ENCODE data around the gene JPH3.

Gene JPH3

DNA sequence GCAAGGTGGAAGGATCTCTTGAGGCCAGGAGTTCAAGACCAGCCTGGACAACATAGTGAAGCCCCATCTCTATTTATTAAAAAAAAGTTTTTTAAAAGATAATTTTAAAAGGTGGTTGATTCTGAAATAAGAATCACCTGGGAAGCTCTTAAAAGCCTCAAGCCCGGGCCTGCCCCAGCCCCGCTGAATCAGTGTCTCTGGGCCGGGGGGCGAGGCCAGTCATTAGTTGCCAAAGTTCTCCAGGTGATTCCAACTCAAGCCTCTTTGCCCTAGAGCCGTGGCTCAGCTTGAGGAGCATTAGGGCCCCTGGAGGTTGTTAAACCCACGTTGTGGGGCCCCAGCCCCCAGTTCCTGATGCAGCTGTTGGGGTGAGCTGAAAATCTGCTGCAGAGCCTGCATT lies 24.6 kb downstream of the JPH3 start:
- no peak for DNase-seq (ENCODE audit: low read depth in 2 of 2)

DNA sequence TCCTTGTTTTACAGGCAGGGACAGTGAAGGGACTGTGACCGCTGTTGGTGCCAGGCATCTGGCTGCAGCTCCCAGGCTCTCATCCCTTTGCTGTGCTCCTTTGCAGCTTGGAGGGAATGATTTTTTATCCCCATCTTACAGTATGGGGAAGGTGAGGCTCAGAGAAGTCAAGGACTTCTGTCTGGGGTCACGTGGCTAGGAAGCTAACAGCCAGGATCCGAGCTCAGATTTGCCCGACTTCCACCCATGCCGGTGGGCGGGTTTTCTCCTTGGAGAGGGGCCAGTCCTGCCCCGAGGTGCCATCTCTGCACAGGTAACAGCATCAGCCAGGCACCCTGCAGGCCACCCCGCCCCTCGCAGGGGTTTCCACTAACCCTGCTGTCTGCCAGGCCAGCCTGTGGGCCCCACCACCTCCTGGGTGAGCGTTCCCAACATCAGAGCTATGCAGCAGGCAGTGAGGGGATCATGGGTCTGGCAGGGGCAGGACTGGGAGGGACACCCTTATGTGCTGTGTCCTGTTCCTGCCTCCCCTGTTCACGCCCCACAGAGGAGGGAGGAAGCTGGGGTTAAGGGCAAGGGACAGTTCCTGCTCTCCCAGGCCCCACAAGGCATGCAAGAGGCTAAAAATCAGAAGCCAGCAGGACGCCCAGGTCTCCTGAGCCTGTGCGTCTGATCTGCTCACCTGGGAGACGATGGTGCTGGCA lies 25.4 kb downstream of the JPH3 start:
- DNase-seq (ENCODE audit: low read depth in 2 of 2) = no peak

DNA sequence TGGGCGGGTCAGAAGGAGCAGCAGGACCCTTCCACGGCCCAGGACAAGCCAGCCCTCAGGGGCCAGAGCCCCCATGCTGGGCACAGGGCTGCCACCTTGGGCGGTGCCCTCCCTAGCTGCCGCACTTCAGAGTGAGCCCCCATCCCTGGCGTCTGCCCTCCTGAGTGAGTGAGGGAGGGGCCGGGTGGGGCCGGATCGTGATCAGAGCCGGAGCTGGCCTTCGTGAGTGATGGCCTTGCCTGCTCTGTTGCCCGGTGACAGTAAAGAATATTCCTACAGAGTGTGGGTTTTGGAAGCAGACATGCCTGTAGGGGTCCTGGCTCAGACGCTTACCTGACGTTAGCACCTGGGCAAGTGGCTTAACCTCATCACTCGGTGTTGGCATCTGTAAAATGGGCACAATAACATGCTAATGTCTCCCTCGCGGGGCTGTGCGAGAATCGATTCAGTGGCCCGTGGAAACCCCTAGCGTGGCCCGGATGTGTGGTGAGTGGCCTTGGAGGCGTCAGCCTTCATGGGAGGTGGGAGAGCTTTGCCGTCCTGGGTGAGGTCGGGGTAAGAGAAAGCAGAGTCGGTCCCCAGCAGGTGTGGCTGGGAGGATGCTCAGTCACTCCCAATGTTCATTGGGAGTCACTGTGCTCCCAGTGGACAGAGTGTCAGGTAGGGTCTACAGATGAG lies 26.1 kb downstream of the JPH3 start:
- no peak for DNase-seq (ENCODE audit: low read depth in 2 of 2)

DNA sequence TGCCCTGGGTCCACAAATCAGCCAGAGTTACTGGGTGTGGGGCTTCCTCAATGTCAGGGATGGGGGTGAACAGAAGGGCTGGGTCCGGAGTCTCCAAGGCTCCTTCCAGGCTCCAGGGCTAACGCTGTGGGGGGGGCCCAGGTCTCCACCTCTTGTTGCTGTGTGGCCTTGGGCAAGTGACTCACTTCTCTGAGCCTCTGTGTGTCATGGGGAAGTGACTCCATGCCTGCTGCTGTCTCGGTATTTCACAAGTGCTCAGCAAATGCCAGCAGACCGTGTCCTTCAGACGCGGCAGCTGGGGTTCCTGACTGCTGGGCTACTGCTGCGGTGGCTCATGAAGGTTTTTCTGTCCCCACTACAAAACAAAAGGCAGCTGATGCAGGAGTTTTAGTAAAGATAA lies 26.6 kb downstream of the JPH3 start:
- DNase-seq (ENCODE audit: low read depth in 2 of 2) = no peak

DNA sequence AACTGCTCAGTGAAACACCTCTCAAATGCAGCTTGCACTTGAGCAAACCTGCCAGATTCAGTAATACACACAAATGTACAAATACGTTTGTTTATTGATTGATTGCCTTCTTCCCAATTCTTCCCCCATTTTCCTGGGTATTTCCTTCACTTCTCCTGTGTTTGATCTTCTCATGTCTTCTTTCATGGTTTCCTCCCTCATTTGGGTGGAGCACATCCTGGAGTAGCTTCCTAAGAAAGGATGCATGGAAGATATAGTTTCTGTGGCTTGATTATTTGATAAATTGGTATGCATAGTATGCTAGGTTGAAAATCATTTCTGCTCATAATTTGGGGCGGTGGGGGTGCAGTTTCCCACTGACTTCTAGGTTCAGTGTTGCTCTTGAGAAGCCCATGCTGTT lies 28.8 kb downstream of the JPH3 start:
- DNase-seq (ENCODE audit: low read depth in 2 of 2) = no peak

DNA sequence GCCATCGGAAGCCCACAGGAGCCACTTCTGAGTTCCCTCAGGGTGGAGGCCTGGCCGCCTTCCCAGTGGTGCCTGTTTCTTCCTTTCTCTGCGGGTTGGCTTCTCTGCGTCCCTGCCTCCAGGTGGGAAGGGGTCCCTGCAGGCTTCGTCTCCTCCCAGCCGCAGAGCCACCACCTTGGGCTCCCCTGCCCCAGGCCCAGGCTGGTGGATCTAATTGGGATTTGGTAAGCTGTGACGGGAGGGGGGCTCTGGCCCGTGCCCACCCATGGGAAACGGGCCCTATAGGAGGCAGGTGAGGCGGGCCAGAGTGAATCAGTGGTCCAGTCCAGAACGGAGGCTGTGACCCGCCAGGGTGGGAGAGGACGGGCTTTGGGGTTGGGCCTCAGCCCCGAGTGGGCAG lies 32.1 kb downstream of the JPH3 start:
- DNase-seq (ENCODE audit: low read depth in 2 of 2) = no peak

DNA sequence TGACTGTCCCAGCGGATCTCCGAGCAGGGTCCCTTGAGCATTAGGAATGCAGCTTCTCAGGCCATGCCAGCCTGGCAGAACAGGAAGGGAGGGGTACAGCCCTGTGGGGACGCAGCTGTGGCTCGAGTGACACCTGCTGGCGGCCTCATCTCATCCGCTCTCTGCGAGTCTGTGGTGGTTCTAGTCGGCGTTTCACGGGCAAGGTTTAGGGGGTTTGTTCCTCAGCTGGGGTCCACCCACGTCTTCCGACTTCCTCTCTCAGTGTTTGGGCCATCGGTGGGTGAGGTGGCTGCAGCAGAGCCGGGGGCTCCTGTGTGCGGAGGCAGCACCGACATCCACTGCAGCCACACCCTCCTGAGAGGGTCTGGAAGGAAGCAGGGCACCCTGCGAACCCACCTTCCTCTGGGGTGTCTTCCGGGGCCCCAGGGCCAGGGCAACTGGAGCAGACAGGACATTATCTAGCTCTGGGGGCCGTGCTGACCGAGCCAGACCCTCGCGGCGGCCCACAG lies 33.3 kb downstream of the JPH3 start:
- peak; percentile 24 to 46 for DNase-seq (ENCODE audit: low read depth in 2 of 2)

DNA sequence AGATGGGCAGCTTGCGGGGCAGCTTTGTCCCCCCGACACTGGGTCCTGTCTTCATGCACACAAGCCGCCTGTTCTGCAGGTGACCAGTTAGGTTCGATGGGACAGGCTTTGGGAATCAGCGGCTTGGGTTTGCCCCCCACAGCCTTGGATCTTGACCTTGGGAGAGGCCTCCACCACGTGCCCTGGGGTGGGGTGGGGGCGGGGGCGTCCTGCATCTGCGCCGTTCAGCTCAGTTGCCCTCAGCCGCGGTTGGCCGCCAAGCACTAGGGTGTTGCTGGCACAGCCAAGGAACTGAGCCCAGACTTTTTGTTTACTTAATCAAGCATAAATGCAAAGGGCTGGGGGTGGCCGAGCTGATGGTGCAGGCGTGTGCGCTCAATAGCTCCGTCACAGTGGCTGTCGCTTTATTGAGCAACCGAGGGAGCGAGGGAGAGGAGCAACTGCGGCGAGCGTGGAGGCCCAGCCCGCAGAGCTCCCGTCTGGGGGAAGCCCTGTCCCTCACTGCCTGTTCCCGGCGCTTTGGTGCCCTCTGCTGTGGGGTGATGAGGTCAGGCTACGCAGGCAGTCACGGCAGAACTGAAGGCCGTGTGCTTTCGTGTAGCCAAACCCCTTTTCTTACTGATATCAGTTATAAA lies 33.9 kb downstream of the JPH3 start:
- DNase-seq (ENCODE audit: low read depth in 2 of 2) = peak; percentile 65 to 67

DNA sequence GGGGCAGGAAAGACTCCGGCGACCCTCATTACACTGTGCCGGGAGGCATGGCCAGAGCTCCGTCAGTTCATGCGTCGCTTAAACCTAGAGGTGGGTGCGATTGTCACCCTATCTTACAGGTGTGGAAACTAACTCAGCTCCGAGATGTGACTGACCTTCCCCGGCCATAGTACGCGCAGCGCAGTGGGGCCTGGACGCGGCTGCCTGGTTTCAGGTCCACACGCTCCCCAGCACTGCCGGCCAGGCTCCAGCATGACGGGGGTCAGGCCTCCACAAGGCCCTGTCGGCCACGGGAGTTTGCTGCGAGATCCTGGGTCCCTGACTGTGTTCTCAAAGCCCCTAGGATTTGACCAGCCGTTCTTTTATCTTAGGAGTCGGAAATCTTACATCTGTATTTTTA lies 34.4 kb downstream of the JPH3 start:
- DNase-seq (ENCODE audit: low read depth in 2 of 2) = no peak

DNA sequence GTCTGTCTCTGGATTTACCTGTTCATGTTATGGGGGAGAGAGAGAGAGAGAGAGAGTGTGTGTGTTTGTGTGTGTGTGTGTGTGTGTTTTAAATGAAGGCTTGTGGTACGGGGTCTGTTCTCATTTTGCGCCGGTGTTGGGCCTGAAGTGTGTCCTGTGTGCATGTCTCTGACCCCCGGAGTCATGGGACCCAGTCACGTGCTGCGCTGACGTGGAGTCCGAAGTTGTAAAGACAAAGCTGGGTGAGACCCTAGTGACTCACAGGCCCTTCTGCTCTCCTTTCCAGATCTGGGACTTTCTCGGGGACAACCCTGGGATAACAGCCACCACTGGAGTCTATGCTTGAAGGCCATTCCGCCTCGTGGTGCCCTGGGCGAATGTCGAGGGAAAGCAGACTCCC lies 35.0 kb downstream of the JPH3 start:
- DNase-seq (ENCODE audit: low read depth in 2 of 2) = no peak

DNA sequence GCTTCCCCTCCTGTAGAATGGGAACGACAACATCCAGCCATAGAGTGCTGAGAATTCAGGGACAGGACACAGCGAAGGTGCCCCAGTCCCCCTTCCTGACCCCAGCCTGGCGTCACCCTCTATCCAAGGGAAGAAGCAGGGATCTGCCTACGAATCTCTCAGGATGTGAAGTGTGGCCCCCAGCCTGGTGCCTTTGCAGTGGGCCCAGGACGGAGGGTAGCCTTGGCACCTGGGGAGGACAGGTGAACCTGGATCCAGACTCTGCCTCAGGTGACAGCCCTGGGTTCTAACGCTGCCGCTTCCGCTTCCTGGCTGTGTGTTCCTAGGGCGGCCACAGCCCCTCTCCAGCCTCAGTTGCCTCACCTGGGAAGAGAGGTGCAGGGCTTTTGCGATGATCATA lies 36.4 kb downstream of the JPH3 start:
- no peak for DNase-seq (ENCODE audit: low read depth in 2 of 2)

DNA sequence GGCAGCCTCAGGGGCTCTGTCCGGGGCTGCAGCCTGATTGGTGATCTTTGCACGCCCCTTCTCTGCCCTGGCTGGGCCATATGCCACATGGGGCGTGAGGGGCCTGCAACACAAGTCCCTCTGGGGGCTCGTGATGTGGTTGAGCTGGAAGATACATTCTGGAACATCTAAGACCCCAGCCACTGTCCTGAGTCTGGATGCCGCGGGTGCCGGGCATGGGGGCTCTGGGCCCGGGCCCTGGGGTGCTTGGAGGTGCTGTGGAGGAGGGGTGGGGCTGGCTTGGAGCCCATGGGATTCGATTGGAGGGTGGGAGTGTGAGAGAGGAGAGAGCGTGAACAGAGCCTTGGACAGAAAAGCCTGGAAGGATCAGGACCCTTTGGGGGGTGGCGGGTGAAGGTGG lies 39.4 kb downstream of the JPH3 start:
- DNase-seq (ENCODE audit: low read depth in 2 of 2) = no peak

DNA sequence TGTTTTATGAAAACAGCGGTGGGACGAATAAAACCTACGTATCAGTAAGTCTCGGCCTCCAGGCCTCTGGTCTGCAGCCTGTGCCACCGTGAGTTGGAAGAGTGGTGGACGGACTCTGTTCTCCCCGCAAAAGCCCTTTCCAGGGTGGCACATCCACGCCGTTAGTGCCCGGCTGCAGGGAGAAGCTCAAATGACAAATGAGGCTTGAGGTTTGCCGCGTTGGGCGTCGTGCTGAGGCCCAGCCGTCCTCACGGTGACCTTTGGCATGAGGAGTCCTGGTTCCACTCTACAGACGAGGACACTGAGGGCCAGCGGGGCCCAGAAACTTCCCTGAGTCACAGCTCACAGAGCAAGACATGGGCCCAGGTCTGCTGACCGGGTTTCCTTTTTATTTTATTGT lies 40.2 kb downstream of the JPH3 start:
- DNase-seq (ENCODE audit: low read depth in 2 of 2) = no peak

DNA sequence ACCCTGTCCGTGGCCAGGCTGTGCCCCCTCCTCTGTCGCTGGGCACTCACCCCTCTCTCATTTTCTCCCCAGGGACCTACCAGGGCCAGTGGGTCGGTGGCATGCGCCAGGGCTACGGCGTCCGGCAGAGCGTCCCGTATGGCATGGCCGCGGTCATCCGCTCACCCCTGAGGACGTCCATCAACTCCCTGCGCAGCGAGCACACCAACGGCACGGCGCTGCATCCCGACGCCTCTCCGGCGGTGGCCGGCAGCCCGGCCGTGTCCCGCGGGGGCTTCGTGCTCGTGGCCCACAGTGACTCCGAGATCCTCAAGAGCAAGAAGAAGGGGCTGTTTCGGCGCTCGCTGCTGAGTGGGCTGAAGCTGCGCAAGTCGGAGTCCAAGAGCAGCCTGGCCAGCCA lies 41.9 kb downstream of the JPH3 start:
- DNase-seq (ENCODE audit: low read depth in 2 of 2) = no peak

DNA sequence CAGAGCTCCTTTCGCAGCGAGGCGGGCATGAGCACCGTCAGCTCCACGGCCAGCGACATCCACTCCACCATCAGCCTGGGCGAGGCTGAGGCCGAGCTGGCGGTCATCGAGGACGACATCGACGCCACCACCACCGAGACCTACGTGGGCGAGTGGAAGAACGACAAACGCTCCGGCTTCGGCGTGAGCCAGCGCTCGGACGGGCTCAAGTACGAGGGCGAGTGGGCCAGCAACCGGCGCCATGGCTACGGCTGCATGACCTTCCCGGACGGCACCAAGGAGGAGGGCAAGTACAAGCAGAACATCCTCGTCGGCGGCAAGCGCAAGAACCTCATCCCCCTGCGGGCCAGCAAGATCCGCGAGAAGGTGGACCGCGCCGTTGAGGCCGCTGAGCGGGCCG lies 42.3 kb downstream of the JPH3 start:
- DNase-seq (ENCODE audit: low read depth in 2 of 2) = no peak

DNA sequence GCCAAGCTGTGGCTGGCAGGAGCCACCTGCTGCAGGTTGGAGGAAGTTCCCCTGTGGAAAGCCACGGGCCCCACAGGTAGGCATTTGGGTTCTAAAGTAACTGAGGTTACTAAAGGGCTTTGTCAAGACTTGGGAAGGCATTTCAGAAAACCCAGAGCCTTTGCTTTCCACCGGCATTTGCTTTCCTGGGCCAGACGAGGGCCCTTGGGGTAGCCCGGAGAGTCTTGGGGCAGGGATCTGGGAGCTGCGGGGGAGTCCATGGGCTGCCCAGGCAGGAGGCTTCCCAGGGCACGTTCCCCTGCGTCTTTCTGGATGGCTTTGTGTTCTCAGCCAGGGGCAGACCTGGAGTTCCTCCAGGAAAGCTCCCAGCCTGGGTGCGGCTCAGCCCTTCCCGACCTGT lies 43.5 kb downstream of the JPH3 start:
- DNase-seq (ENCODE audit: low read depth in 2 of 2) = no peak

DNA sequence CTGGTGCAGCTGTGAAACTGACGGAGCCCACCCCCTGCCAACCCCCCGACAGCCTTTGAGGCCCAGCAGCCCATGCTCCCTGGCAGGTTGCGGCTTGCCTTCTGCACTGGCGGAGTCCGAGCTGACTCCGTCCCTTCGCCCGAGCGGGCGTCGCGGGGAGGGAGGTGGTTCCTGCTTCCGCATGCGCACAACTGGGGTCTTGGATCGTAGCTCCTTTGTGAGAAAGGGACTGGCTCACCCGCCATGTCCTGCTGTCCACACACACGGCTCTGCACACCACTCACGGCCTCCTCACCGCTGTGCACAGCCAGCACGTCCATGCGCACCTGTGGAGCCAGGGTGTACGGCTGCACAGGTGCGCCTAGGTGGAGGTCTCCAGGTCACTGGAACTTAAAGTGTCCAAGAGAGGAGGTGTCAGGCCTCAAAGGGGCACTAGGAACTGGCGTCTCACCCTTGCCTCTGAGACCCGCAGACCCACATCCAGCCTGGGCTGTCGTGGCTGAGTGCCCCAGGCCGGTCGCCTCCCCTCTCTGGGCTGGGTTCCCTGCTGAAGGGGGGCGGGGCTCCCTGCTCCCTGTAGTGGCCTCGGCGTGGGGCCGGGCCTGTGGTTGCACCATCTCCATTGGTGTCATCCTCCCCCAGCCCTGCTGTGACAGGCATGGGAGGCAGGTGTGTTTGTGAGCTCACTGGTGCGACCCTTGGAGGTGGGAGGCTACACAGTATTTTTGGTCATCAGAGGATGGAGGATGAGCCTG lies 45.3 kb downstream of the JPH3 start:
- DNase-seq (ENCODE audit: low read depth in 2 of 2) = no peak

DNA sequence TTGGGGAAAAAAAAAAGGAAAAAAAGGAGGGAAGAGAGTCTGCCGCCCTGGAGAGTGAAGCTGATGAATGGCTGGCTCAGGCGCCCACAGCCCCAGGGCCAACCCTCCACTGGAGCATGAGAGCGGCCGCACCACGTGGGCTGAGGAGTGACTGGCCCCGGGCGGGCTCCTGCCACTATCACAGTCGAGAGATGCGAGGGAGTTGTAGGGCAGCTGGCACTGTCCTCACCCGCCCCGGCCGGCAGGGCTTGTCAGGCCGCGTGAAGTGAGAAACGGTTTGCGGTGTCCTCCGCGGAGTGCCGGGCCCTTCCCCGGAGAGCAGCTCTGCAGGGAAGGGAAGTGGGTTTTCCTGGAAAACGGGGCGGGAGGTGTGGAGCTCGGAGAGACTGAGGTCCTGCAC lies 45.9 kb downstream of the JPH3 start:
- DNase-seq (ENCODE audit: low read depth in 2 of 2) = no peak

DNA sequence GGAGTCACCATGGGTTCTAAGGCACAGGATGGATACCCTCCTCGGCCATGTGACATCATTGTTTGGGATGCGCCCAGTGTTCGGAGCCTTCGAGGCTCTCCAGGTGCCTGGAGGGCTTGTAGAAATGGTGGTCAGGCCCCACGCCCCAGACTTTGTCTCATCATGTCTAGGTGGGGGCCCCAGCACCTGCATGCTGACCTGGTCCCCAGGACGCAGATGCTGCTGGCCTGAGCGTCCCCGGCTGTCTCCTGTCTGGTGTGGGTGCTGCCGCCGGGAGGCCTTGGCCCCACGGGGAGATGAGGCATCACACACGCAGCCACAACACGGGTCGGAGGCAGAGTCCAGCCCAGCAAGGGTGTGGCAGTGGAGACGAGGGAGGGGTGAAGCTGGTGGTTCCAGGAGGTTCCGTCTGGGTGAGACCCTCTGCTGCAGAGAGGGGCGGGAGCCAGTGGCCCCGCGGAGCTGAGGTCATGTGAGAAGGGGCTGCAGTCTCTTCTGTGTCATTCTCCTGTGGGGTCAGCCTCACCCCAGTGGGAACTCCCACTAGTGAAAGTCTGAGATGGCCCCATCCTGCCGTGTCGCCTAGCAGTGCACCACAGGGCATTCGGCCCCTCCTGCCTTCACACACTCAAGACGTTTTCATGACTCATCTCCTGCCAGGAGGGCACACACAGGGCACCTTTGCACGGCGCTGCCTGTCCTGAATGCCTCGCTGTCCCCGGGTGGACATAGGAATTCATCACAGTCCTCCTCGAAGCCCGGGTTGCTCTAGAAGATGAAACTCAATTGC lies 46.6 kb downstream of the JPH3 start:
- DNase-seq (ENCODE audit: low read depth in 2 of 2) = no peak

DNA sequence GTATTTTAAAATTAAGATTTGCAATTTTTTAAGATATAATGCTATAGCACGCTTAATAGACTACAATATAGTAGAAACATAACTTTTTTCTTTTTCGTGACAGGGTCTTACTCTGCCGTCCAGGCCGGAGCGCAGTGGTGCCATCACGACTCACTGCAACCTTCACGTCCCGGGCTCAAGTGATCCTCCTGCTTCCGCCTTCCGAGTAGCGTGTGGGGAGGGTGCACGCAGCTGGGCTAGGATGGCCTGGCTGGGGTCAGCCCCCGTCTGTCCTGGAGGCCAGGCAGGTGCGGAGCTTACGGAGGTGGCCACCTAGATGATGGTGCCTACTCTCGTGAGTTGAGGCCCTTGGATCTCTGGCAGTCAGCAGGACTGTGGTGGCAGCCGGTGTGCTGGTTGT lies 50.1 kb downstream of the JPH3 start:
- no peak for DNase-seq (ENCODE audit: low read depth in 2 of 2)

DNA sequence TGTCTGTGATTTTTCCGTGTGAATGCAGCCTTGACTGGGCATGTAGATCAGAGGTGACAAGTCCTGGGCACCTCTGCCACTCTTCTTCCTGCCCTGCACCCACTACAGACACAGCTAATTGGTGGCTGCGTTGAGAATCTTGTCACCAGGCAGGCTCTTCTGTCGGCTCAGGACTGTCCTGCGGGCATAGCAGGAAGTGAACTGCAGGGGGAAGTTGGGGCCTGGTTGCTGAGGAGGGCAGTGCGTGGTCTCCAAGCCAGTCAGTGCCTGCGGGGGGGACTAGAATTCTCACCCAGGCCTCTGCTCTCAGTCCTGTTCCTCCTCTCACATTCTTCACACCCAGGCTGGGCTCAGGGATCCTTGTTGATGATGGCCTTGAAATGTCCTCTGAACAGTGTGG lies 50.5 kb downstream of the JPH3 start:
- no peak for DNase-seq (ENCODE audit: low read depth in 2 of 2)

DNA sequence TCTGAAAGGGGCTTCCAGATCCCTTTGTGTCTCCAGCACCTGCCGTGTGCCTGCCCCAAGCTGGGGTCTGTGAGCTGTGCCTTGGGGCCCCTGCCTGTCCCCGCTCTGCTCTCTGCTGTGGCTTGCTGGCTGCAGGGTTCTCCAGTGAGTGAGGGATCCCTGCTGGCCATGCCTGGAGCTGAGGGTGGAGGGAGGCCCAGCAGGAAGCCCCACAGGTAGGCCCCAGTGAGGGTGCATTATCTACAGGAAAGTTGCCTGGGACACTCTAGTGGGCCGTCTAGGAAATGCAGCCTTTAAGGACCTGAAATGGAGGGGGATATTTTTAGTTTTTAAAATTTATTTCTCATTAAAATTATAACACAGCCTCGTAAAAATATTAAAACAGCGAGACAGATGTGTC lies 50.9 kb downstream of the JPH3 start:
- no peak for DNase-seq (ENCODE audit: low read depth in 2 of 2)
